Measurements from ENCODE around the gene OR2AJ1.
"Not testable (repeated sequence)": the region's sequence is repeated elsewhere in the genome, so short reads cannot be mapped to it uniquely, and the experiment has no call there.

Gene OR2AJ1

GRCh38 chr1:247924868-247925267 is at the start of gene OR2AJ1:
Gene OR2AJ1 (plus strand): TSS chr1:247924889. CDS start chr1:247933769, 8,880 bp downstream.
- no peak for DNase-seq (ENCODE audit: low read depth)

GRCh38 chr1:247883346-247883745 is 41.3 kb upstream of the OR2AJ1 start:
- DNase-seq (ENCODE audit: low read depth) = no peak

DNA sequence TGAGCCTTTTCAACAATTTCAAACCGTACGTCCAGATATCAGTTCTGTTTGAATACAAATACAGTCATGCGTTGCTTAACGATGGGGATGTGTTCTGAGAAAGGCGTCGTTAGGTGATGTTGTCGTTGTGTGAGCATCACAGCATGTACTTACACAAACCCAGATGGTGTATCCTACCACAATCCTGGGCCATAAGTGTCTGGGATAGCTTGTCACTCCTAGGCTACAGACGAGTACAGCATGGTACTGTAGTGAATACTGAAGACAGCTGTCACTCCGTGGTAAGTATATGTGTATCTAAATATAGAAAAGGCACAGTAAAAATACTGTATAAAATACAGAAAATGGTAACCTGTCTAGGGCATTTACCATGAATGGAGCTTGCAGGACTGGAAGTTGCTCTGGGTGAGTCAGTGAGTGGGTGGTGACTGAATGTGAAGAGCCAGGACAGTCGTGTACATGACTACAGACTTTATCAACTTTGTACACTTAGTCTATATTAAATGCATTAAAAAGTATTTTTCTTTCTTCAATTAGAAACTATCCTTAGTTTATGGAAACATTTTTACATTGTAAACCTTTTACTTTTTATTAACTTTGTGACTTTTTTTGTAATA is 39.8 kb upstream of the OR2AJ1 start:
- no peak for DNase-seq (ENCODE audit: low read depth)

DNA sequence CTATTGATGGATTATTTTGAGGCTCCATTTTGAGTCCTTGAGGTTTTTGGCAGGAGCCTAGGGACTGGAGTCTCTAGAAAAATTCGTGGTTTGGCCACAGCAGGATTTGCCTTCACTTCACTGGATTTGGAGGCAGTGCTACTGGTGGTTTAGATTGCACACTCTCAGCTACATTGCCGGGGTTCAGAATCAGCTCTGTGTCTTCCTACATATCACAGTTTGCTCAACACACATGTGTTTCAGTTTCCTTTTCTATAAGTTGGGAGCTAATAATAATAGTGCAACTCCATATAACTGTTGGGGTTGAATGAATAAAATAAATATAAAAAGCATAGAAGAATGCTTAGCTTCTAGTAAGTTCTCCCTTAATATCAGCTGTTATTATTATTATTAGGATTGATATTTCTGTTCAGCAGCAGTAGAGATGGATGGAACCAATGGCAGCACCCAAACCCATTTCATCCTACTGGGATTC is 29.5 kb upstream of the OR2AJ1 start, which contains the start of gene OR2W3:
Gene OR2W3 (plus strand): TSS at position 425 of the 475 bp plus-strand sequence. CDS start 0 bp downstream, at position 425.
- no peak for DNase-seq (ENCODE audit: low read depth)

DNA sequence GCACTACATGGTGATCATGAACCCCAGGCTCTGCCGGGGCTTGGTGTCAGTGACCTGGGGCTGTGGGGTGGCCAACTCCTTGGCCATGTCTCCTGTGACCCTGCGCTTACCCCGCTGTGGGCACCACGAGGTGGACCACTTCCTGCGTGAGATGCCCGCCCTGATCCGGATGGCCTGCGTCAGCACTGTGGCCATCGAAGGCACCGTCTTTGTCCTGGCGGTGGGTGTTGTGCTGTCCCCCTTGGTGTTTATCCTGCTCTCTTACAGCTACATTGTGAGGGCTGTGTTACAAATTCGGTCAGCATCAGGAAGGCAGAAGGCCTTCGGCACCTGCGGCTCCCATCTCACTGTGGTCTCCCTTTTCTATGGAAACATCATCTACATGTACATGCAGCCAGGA is 28.7 kb upstream of the OR2AJ1 start:
- DNase-seq (ENCODE audit: low read depth) = no peak

- DNase-seq (ENCODE audit: low read depth) = no peak
These were observed 20.6 kb upstream of the OR2AJ1 start for GRCh38 chr1:247904122-247904521.

- no peak for DNase-seq (ENCODE audit: low read depth)
These were observed 19.5 kb upstream of the OR2AJ1 start for GRCh38 chr1:247905181-247905580.

DNA sequence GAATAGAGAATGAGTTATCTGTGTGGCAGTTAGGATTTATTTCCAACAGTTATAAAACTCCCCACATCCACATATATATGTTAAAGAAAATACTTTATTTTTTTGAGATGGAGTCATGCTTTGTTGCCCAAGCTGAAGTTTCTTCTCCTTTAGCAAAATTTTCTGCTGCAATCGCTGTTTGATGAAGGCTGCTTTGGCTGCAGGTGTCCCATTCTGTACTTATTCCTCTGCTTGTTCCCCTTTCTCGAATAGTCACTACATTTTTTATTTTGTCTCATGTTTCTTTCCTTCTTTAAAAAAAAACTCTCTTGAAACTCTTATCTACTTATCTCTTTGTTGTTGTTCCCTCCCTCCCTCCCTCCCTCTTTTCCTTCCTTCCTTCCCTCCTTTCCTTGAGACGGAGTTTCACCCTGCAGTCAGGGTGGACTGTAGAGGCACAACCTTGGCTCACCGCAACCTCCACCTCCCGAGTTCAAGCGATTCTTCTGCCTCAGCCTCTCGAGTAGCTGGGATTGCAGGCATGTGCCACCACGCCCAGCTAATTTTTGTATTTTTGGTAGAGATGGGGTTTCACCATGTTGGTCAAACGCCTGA is 18.7 kb upstream of the OR2AJ1 start:
- DNase-seq (ENCODE audit: low read depth) = no peak

DNA sequence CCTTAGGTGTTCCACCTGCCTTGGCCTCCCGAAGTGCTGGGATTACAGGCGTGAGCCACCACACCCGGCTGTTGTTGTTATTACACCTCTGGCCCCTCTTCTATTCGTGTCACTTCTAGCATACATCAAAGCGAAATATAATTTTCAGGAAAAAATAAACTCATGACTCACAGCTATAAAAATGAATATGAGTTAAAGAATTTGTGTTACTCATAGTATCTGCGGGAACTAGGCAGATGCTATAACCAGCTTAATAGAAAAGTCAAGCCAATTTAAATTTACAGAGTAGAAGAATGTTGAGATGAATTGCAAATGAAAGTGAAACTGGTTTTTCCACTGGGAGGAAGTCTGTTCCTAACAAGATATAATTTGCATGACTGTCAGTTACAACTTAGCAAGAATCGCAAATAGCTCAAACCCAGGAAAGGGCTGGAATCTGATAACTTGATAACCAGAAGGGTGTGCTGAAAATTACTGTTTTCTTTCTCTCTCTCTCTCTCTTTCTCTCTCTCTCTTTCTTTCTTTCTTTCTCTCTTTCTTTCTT is 18.1 kb upstream of the OR2AJ1 start:
- DNase-seq (ENCODE audit: low read depth) = no peak

- no peak for DNase-seq (ENCODE audit: low read depth)
These were observed 15.9 kb upstream of the OR2AJ1 start for GRCh38 chr1:247908766-247909165.

DNA sequence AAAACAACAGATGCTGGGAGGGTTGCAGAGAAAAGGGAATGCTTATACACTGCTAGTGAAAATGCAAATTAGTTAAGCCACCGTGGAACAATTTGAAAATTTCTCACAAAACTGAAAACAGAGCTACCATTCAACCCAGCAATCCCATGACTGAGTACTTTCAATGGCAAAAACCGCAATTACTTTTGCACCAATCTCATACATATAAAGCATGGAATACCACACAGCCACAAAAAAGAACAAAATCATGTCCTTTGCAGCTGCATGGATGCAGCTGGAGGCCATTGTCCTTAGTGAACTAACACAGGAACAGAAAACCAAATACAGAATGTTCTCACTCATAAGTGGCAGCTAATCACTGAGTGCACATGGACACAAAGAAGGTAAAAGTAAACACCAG is 10.9 kb upstream of the OR2AJ1 start:
- no peak for DNase-seq (ENCODE audit: low read depth)

GRCh38 chr1:247914941-247915662 is 9.6 kb upstream of the OR2AJ1 start:
- no peak for DNase-seq (ENCODE audit: low read depth)

DNA sequence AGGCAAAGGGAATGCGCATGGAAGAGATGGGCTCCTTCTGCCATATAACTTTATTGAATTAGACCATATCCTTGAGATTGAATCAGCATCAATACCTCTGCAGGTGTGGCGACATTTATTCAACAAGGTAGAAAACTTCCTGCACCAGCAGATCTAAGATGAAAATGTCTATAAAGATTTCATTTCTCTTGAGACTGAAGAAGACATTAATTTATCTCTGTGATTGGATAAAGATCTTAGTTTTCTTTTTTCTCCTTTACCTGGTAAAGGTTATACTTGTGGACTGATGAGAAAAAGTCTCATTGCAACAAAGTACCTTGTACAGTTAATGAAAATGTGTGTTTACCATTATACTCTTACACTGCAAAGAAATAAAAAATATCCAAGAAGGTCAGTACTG is 4.7 kb upstream of the OR2AJ1 start, which contains the start of gene OR2T8:
Gene OR2T8 (plus strand): TSS at position 301 of the 400 bp plus-strand sequence. CDS start 766 bp downstream, outside the sequence.
- DNase-seq (ENCODE audit: low read depth) = no peak

DNA sequence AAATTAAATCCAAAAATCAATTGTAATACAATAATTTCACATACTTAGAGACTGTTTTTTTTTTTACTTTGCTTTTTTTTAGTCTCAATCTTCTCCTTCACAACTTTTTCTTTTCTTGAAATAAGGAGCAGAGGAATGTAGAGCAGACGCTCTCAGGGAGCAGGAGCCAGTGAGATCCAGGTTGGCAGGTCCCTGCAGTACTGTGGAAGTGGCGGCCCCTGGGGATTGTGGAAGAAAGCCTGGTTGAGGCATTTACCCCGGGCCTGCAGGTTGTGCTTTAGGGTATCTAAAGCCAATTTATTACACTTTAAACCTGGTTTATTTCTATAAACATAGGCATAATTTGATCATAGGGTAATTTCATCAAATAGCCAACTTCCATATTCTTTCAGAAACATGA is 748 bp upstream of the OR2AJ1 start:
- DNase-seq (ENCODE audit: low read depth) = no peak

DNA sequence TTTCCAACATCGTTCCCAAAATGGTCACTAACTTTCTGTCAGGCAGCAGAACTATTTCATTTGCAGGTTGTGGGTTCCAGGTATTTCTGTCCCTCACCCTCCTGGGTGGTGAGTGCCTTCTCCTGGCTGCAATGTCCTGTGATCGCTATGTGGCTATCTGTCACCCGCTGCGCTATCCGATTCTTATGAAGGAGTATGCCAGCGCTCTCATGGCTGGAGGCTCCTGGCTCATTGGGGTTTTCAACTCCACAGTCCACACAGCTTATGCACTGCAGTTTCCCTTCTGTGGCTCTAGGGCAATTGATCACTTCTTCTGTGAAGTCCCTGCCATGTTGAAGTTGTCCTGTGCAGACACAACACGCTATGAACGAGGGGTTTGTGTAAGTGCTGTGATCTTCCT is 9.3 kb downstream of the OR2AJ1 start:
- DNase-seq (ENCODE audit: low read depth) = no peak

DNA sequence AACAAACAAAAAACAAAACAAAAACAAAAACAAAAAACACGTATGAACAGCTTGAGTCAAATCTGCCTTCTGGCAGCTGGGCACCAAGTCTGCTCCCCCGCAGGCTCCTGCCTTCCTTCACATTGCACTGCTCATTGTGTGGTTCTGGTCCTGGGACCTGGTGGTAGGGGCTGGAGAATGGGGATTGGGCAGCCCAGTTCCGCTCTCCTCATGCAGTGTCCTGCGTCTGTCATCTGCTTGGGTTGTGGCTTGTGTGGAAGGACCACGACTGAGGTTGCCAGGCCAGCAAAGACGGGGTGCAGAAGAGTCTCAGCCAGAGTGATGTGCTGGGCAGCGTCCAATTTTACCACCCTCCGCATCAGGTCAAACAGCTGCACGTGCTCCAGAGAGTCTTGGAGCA is 11.1 kb downstream of the OR2AJ1 start:
- no peak for DNase-seq (ENCODE audit: low read depth)

DNA sequence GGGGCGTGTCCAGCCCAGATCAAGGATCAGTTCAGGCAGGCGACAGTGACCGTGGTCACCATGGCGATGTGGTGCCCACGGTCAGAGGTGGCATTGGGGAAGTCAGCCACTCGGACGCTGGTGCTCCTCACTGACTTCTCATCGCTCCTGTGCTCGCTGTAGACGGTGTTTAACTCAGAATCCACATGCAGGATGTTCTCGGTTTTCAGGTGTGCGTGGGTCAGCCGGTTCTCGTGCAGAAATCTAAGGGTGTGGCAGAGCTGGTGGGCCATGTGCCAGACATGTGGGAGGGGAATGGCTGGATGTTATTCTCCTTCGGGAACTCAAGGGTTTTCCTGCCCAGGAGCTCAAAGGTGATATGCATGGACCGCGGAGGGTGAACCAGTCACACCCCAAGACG is 11.7 kb downstream of the OR2AJ1 start:
- no peak for DNase-seq (ENCODE audit: low read depth)

- not testable (repeated sequence) for DNase-seq (ENCODE audit: low read depth)
These were observed 12.5 kb downstream of the OR2AJ1 start for GRCh38 chr1:247936965-247937734.

DNA sequence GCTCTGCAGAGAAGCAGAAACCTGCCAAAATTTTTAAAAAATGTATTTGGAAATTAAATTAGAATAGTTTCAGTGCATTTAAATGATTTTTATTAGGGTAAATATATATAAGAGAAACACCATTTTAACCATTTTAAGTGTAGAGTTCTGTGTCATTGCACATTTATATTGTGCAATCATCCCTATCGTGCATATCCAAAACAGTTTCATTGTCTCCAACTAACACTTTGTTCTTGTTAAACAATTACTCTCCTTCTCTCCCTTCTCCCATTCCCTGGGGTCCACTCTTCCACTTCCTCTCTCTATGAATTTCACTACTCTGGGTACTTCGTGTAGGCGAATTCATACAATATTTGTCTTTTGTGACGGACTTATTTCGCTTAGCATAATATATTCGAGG is 17.9 kb downstream of the OR2AJ1 start:
- no peak for DNase-seq (ENCODE audit: low read depth)

DNA sequence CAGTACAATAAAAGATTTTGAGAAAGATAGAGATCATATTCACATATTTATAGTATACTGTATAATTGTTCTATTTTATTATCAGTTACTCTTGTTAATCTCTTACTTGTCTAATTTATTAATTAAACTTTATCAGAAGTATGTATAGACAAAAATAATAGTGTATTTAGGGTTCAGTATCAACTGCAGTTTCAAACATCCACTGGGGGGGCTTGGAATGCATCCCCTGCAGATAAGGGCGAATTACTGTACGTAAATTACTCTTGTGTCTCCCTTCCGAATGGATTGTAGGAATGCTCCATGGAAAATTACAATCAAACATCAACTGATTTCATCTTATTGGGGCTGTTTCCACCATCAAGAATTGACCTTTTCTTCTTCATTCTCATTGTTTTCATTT is 23.9 kb downstream of the OR2AJ1 start, which contains the start of gene OR2L8:
Gene OR2L8 (plus strand): TSS at position 301 of the 400 bp plus-strand sequence. CDS start 0 bp downstream, at position 301.
- no peak for DNase-seq (ENCODE audit: low read depth)

- DNase-seq (ENCODE audit: low read depth) = no peak
These were observed 28.7 kb downstream of the OR2AJ1 start for GRCh38 chr1:247953408-247953807.

GRCh38 chr1:247961791-247962190 is 37.1 kb downstream of the OR2AJ1 start:
- DNase-seq (ENCODE audit: low read depth) = no peak
